Activated T-cell treated with anti-CD3 and anti-CD28 coated beads for 48 hours (primary cell): Measurements from ENCODE around the gene HSPA12B.

ENCODE experiments used
- DNase-seq: peaks from one replicate; pipeline ENCODE4 v3.0.0-alpha.2; 2020; ENCODE audit warnings: low read depth

The HSPA12B gene

DNA sequence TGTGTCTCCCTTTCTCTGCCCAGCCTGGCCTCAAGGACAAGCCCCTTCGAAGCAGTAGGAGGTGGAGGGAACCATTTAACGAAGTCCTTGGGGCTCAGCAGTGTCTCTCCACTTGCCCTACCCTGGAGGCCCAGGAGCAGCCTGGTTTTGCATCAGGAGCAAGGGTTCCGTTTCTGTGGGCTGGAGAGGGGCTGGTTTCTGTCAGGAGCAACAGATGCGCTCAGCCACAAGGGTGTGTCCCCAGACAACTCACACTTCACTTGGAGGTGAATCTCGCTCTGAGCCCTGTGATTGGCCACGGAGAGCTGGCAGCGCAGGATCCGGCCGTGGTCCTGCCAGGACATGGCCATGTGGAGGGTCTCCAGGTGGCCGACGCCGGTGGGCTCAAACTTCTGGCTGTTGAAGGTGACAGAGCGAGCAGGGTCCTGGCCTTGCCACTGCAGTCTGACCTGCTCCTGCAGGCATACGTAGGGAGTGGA, 27.0 kb upstream of the HSPA12B start:
- no peak for DNase-seq

- no peak for DNase-seq
These were observed 26.3 kb upstream of the HSPA12B start for GRCh38 chr20:3705970-3706739.

DNA sequence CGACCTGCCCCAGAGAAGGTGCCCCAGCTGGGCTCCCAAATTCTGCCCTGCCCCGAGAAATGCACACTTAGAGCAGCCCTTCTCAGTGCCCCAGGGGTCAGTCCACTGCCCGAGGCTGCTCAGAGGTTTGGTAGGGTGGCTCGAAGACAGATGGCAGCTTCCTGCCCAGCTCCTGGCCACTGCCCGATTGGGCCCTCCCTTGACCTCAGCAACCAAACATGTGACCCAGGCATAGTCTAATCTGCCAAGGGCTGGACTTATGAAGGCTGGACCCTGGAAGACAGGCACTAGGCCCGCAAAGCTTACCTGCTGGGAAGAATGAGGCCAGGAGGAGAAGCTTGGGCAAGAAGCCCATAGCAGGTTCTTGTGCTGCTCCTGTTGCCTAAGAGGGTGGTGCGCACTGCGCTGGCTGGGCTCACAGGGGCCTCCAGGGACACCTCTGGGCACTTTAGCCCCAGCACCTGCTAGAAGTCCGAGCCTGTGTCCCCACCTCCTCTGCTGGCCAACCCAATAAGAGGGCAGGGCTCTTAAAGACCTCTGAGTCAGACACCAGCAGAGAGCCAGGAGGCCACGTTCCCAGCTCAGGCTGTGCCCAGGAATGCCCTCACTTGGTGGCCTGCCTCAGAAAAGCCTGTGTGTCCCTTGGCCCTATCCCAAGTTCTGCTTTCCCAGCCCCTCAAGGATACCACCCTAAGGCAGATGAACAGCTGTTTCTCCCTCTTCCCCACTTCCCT, 25.5 kb upstream of the HSPA12B start:
- no peak for DNase-seq

DNA sequence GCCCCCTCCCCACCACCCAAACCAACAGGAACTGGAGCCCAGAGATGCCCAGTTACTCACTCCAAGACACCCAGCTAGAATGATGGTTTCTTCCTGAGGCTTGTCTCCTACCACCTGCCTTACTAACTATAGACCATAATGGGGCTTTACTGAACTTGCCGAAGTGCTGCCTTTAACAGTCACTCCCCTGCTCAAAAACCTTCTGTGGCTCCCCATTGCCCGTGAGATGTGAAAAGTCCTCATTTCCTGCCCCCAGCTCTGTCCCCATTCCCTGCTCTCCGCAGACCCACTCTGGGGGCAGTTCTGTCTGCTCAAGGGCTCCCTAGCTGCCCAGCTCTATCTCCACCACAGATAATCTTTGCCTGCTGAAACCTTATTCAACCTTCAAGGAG, 25.0 kb upstream of the HSPA12B start:
- DNase-seq: no peak

- no peak for DNase-seq
These were observed 22.4 kb upstream of the HSPA12B start for GRCh38 chr20:3710011-3710466.

- DNase-seq: peak; percentile 73
These were observed 21.6 kb upstream of the HSPA12B start for GRCh38 chr20:3710703-3711483.

- DNase-seq: no peak
These were observed 21.0 kb upstream of the HSPA12B start for GRCh38 chr20:3711484-3711941.

DNA sequence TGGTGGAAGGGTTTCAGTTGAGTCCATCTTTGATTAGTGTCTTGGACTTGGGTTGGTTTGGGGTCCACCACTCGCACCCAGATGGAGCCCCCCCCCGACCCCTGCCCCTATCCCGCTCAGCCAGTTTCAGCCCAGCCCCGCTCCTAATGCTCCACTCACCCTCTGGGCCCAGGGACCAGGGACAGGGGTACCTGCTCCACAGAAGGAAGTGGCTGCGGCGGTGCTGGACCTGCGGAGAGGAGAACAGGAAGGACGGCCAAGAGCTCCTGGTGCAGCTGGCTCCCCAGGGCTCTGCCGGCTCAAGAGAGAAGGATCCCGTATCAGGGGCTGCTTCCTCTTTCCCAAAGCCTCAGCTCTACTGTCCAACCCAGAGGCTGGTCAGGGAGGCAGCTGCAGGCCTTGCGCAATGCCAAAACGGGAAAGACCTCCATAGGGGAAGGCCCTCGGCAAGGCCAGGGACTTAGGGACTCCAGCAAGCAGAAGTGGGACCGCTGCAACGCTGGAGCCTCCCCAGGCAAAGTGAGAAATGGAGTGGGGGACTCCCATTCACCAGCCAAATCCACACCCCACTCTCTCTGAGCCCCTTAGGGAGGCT, 20.1 kb upstream of the HSPA12B start, which contains the start of gene SIGLEC1:
SIGLEC1 (minus strand) TSS at position 322 of the 595 bp plus-strand sequence. CDS start 5,472 bp downstream, outside the sequence.
- DNase-seq: no peak

DNA sequence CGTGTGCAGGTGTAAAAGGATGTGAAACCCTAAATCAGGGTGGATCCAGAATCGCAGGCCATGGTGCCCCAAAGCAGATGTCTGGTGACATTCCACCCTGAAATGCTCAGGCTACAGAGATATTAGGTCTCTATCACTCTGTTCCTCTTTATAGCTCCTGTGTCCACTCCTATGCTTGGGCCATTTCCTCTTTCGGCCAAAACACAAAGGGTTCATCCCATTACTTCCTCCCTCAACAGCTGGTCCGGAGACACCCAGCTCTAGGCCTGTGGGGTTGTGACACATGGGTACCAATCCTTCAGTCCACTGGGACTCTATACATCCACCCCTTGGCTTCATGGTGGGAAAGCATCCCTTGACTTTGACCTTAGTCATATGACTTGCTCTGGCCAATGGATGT, 18.4 kb upstream of the HSPA12B start:
- DNase-seq: no peak

DNA sequence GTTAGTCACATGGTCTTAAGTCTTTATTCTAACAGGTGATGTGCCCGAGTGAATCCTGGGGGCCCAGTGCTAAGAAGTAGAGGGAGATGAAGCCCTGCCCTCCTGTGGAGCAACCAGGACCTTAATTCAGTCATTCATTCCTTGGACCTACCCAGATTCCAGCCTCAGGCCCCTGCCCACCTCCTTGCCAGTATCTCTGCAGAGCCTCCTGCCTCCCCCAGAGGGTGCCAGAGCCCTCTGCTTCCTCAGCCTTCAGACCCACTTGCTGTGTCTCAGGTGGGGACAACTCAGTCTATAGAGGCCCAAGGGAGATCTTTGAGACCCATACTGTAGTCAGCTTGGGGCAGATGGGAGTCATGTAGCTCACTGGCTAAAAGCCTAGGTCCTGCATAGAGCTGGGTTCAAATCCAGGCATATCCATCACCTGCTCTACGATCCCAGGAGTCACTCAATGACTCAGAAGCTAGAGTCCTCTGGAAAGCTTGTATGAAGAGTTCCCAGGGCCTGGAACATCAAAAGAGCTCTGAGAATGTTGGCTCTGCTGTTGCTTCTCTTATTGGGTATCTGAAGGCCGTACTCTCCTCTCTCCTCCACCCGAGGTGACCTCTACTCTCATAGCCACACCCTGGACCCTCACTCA, 16.2 kb upstream of the HSPA12B start:
- peak; percentile 13 for DNase-seq

- no peak for DNase-seq
These were observed 13.4 kb upstream of the HSPA12B start for GRCh38 chr20:3719046-3719445.

DNA sequence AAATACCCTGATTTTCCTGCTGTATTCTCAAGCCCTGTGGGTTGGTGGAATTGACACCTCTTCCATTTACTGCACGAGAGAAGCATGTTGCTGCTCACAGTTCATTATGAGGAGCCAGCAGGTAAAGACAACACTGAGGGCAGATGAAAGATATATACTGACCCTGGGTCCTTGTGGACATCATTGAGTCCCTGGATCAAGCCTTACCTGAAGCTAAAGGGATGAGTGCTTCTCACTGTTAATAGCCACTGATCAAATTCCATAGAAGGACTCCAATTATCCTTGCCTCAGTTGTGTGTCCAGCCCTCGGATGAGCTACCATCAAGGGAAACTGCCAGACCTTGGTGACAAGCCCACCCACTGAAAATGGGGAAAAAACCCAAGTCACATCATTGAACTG, 12.4 kb upstream of the HSPA12B start:
- no peak for DNase-seq

- DNase-seq: no peak
These were observed 11.9 kb upstream of the HSPA12B start for GRCh38 chr20:3720626-3721025.

DNA sequence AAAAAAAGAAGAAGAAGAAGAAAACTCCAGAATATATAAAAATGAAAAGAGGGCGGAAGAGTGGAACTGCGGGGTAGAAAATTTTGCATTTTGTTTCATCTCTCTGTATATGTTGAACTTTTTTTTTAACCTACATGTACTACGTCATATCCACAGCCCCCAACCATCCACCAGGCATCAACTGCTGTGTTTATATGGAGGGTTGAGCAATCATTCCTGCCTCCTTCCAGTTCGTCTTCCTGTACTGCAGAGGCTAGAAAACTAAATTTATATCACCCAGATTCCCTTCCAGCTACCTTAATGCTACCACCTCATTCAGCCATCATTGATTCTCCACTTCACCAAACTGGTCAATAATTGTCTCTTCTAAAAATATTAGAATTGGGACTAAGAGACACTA, 10.6 kb upstream of the HSPA12B start:
- DNase-seq: no peak

GRCh38 chr20:3723284-3723683, 9.2 kb upstream of the HSPA12B start:
- no peak for DNase-seq

DNA sequence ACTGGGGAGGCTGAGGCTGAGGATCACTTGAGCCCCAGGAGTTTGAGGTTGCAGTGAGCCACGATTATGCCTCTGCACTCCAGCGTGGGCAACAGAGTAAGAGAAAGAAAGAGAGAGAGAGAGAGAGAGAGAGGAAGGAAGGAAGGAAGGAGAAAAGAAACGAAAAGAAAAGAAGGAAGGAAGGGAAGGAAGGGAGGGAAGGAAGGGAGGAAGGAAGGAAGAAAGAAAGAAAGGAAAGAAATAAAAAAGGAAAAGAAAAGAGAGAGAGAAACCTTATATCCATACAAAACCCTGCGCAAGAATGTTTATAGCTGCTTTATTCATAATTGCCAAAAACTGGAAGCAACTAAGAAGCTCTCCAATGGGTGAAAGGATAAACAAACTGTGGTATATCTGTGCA, 8.1 kb upstream of the HSPA12B start:
- DNase-seq: no peak

DNA sequence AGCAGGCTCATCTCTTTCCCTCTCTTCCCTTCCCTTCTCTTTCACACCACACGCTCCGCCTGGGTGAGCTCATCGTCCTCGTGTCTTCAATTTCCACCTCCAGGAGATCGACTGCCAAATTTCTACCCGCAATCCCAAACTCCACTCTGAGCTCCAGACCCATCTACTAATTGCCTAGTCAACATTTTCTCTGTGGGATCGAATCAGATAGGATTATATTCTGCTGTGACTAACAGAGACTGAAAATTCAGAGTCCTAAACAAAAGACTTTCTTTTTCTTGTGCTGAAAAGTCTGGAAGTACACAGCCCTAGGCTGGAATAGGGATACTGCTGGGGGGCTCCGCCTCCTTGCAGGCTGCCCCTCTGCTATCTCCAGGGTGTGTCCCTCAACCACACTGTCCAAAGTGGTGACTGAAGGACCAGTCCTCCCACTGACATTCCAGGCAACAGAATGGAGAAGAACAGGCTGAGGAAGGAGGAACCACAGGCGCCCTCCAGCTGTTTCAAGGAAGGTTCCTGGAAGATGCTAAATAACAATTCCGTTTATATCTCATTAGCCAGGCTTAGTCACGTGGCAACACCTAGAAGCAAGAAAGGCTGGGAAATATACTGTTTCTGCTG, 5.0 kb upstream of the HSPA12B start:
- DNase-seq: no peak

GRCh38 chr20:3728354-3728753, 4.1 kb upstream of the HSPA12B start:
- DNase-seq: no peak

- no peak for DNase-seq
These were observed 3.6 kb upstream of the HSPA12B start for GRCh38 chr20:3728876-3729275.

- DNase-seq: no peak
These were observed 3.1 kb upstream of the HSPA12B start for GRCh38 chr20:3729378-3729777.
